ENCODE data around the gene TRIM24. TPM values are rescaled to one million over a fixed set of nuclear protein-coding genes. Genes with fewer than 3 reads are reported as not detected.

TRIM24 gene
- total RNA-seq, 4 donors from 2014 or later = 13.9 to 16.2 (median 14.1) TPM

- Histone ChIP-seq H3K27ac (no peak overlapping the region), H3K9me3 (no peaks in the 10 kb centered on the region)
- no peak for ATAC-seq
Measured at GRCh38 chr7:138519061-138519798, 59.2 kb downstream of the TRIM24 start.

GRCh38 chr7:138520742-138521141 lies 60.7 kb downstream of the TRIM24 start:
- TF ChIP-seq POLR2A (IDR thresholded peaks at IDR 0.05) (no peak), POLR2AphosphoS5 (IDR thresholded peaks at IDR 0.05) (no peak), CTCF (IDR thresholded peaks at IDR 0.05) (no peak), EP300 (IDR thresholded peaks at IDR 0.05) (no peak)
- H3K4me3 ChIP-seq = no peak overlapping the region
- peaks cover 0 to 67% of the 10 kb centered on the region in 2 donors for H3K36me3 ChIP-seq
- 90 to 91% methylated on average over 3 to 4 of the region's 4 CpGs for WGBS, 2 donors (ENCODE audit: low coverage in 1 of 2)
- no peak for ATAC-seq
- H3K9me3 ChIP-seq = no peaks in the 10 kb centered on the region
- no peaks in the 10 kb centered on the region for H3K27me3 ChIP-seq
- H3K27ac ChIP-seq = no peak overlapping the region
- no peaks in the 10 kb centered on the region for H3K4me1 ChIP-seq

More at GRCh38 chr7:138519061-138519798, 59.2 kb downstream of the TRIM24 start:
- no peak for TF ChIP-seq POLR2A (IDR thresholded peaks at IDR 0.05)
- no peak for TF ChIP-seq POLR2AphosphoS5 (IDR thresholded peaks at IDR 0.05)
- TF ChIP-seq EP300 (IDR thresholded peaks at IDR 0.05) = no peak
- TF ChIP-seq CTCF (IDR thresholded peaks at IDR 0.05) = no peak
- Histone ChIP-seq H3K4me3 (no peak overlapping the region), H3K4me1 (no peaks in the 10 kb centered on the region), H3K36me3 (peaks cover 0 to 60% of the 10 kb centered on the region in 2 donors), H3K27me3 (no peaks in the 10 kb centered on the region)
- WGBS, 2 donors (ENCODE audit: low coverage in 1 of 2) = 91 to 93% methylated on average over 3 to 4 of the region's 4 CpGs

GRCh38 chr7:138521837-138522461 lies 61.9 kb downstream of the TRIM24 start:
- Histone ChIP-seq H3K36me3 (peaks cover 0 to 66% of the 10 kb centered on the region in 2 donors), H3K9me3 (peaks cover 0 to 9% (median 0%) of the 10 kb centered on the region in 3 donors), H3K27ac (no peak overlapping the region), H3K4me1 (no peaks in the 10 kb centered on the region), H3K27me3 (no peaks in the 10 kb centered on the region), H3K4me3 (no peak overlapping the region)
- 90 to 100% methylated on average over 7 of the region's 7 CpGs for WGBS, 2 donors (ENCODE audit: low coverage in 1 of 2)
- TF ChIP-seq CTCF (IDR thresholded peaks at IDR 0.05) = no peak
- no peak for TF ChIP-seq POLR2AphosphoS5 (IDR thresholded peaks at IDR 0.05)
- no peak for TF ChIP-seq POLR2A (IDR thresholded peaks at IDR 0.05)
- TF ChIP-seq EP300 (IDR thresholded peaks at IDR 0.05) = no peak
- ATAC-seq = no peak

- Histone ChIP-seq H3K9me3 (peaks cover 0 to 28% (median 0%) of the 10 kb centered on the region in 3 donors), H3K4me3 (no peak overlapping the region), H3K27me3 (no peaks in the 10 kb centered on the region), H3K36me3 (peaks cover 0 to 68% of the 10 kb centered on the region in 2 donors), H3K4me1 (no peaks in the 10 kb centered on the region), H3K27ac (no peak overlapping the region)
- TF ChIP-seq CTCF (IDR thresholded peaks at IDR 0.05) (no peak), EP300 (IDR thresholded peaks at IDR 0.05) (no peak), POLR2A (IDR thresholded peaks at IDR 0.05) (no peak)
- 87 to 94% methylated on average over 2 of the region's 2 CpGs for WGBS, 2 donors (ENCODE audit: low coverage in 1 of 2)
- no peak for ATAC-seq
Measured at GRCh38 chr7:138524259-138524658, 64.2 kb downstream of the TRIM24 start.

Measured in gastroesophageal sphincter (tissue), 4 donors.